ENCODE results near the gene LPCAT1. TPM values are rescaled to one million over a fixed set of nuclear protein-coding genes. Genes with fewer than 3 reads are reported as not detected.

Gene LPCAT1
- total RNA-seq, 1 experiment from 2014 or later = 59.8 TPM

DNA sequence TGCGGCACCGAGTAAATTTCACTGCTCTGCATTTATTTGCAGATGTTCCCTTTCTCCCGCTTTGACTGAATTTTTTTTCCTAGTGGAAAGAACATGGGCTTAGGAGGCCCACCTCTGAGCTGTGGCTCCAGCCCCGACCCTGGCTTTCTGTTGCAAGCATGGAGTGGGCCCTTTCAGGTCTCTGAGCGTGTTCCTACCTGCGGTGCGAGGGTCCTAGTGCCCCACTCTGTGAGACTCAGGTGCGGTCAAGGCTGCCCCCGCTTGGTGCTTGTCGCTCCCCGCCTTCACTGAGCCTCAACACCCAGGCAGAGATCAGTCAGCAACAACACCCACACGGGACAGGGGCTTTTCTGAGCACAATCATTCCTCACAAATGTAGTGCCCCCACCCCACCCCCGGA, 110.5 kb downstream of the LPCAT1 start:
- ATAC-seq (no peak), DNase-seq (ENCODE audit: low read depth, low spot score) (no peak)
- H3K4me3 ChIP-seq (ENCODE audit: low read depth in 2 of 2, low read length in 2 of 2) = no peak overlapping the region
- no TSS peak for BruUV-seq (replicated peaks)
- H3K27me3 ChIP-seq (ENCODE audit: control insufficient read depth, insufficient read depth, low read length) = no peaks in the 10 kb centered on the region
- intact Hi-C loops (cut with micrococcal nuclease; ENCODE audit: unreplicated experiment) (no loop called here), in situ Hi-C loops (cut with HindIII; ENCODE audit: low pct_unique_long_range_greater_than_20kb, low sequenced_read_pairs) (no loop called here)
- ChIA-PET CTCF (no interaction called here), POLR2A (no interaction called here)
- H3K36me3 ChIP-seq (ENCODE audit: control insufficient read depth, insufficient read depth, low read length) = no peaks in the 10 kb centered on the region
- no peaks in the 10 kb centered on the region for H3K9me3 ChIP-seq (ENCODE audit: control insufficient read depth, insufficient read depth, low read depth, low read length)
- no peak for TF ChIP-seq CTCF (IDR thresholded peaks at IDR 0.05)
- TF ChIP-seq TCF7L2 (IDR thresholded peaks at IDR 0.05; ENCODE audit: low read depth, low read length) = no peak
- TF ChIP-seq, protein P1, sequence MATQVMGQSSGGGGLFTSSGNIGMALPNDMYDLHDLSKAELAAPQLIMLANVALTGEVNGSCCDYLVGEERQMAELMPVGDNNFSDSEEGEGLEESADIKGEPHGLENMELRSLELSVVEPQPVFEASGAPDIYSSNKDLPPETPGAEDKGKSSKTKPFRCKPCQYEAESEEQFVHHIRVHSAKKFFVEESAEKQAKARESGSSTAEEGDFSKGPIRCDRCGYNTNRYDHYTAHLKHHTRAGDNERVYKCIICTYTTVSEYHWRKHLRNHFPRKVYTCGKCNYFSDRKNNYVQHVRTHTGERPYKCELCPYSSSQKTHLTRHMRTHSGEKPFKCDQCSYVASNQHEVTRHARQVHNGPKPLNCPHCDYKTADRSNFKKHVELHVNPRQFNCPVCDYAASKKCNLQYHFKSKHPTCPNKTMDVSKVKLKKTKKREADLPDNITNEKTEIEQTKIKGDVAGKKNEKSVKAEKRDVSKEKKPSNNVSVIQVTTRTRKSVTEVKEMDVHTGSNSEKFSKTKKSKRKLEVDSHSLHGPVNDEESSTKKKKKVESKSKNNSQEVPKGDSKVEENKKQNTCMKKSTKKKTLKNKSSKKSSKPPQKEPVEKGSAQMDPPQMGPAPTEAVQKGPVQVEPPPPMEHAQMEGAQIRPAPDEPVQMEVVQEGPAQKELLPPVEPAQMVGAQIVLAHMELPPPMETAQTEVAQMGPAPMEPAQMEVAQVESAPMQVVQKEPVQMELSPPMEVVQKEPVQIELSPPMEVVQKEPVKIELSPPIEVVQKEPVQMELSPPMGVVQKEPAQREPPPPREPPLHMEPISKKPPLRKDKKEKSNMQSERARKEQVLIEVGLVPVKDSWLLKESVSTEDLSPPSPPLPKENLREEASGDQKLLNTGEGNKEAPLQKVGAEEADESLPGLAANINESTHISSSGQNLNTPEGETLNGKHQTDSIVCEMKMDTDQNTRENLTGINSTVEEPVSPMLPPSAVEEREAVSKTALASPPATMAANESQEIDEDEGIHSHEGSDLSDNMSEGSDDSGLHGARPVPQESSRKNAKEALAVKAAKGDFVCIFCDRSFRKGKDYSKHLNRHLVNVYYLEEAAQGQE (IDR thresholded peaks at IDR 0.05; ENCODE audit: insufficient read depth in 1 of 2, low read depth in 2 of 2, low read length in 1 of 2) = no peak
- TF ChIP-seq POLR2AphosphoS5 (IDR thresholded peaks at IDR 0.05; ENCODE audit: low read depth, low read length) = no peak
- TF ChIP-seq SIN3A (IDR thresholded peaks at IDR 0.05; ENCODE audit: borderline replicate concordance, insufficient read depth, low read depth, low read length) = no peak
- H3K27ac ChIP-seq (ENCODE audit: low read length) = no peak overlapping the region
- no peaks in the 10 kb centered on the region for H3K4me1 ChIP-seq (ENCODE audit: control insufficient read depth, insufficient read depth, low read length)

DNA sequence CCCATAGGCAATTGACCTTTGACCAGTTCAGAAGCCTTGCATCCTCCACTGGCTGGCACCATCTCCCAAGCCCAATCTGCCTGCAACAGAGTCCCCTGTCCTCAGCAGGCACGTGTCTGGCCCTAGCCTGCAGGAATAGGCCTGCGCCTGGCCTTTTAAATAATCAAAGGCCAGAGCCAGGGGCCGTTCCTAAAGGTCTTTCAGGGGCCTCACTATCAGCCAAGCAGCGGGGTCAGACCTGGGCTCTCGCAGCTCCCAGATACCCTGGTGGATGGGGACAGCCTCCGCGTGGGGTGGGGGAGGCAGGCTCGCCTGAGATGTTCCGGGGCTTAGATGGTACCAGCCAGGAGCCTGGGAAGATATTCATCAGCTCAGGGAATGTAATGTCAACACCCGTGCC, 111.1 kb downstream of the LPCAT1 start:
- intact Hi-C loops (cut with micrococcal nuclease; ENCODE audit: unreplicated experiment) (no loop called here), in situ Hi-C loops (cut with HindIII; ENCODE audit: low pct_unique_long_range_greater_than_20kb, low sequenced_read_pairs) (no loop called here)
- Histone ChIP-seq H3K36me3 (ENCODE audit: control insufficient read depth, insufficient read depth, low read length) (no peaks in the 10 kb centered on the region), H3K9me3 (ENCODE audit: control insufficient read depth, insufficient read depth, low read depth, low read length) (no peaks in the 10 kb centered on the region), H3K27me3 (ENCODE audit: control insufficient read depth, insufficient read depth, low read length) (no peaks in the 10 kb centered on the region), H3K27ac (ENCODE audit: low read length) (no peak overlapping the region), H3K4me3 (ENCODE audit: low read depth in 2 of 2, low read length in 2 of 2) (no peak overlapping the region), H3K4me1 (ENCODE audit: control insufficient read depth, insufficient read depth, low read length) (no peaks in the 10 kb centered on the region)
- POLR2A ChIA-PET = no interaction called here
- BruUV-seq (replicated peaks) = no TSS peak
- CTCF ChIA-PET = no interaction called here
- TF ChIP-seq SIN3A (IDR thresholded peaks at IDR 0.05; ENCODE audit: borderline replicate concordance, insufficient read depth, low read depth, low read length) = no peak
- no peak for TF ChIP-seq POLR2AphosphoS5 (IDR thresholded peaks at IDR 0.05; ENCODE audit: low read depth, low read length)
- no peak for TF ChIP-seq TCF7L2 (IDR thresholded peaks at IDR 0.05; ENCODE audit: low read depth, low read length)
- TF ChIP-seq CTCF (IDR thresholded peaks at IDR 0.05) = no peak
- TF ChIP-seq, protein P1 (IDR thresholded peaks at IDR 0.05; ENCODE audit: insufficient read depth in 1 of 2, low read depth in 2 of 2, low read length in 1 of 2) = no peak
- DNase-seq (ENCODE audit: low read depth, low spot score) = no peak
- ATAC-seq = no peak

Data from Panc1 (cell line).